HG03066 (cell line): ENCODE measurements around the gene COLGALT1.
"Not testable (repeated sequence)": the region's sequence is repeated elsewhere in the genome, so short reads cannot be mapped to it uniquely, and the experiment has no call there.

Experiments used
- ATAC-seq: cut with Tn5 transposase; IDR thresholded peaks from one replicate; pipeline ENCODE4 v1.9.1; 2021; ENCODE audit warnings: low read depth; ENCODE audit not compliant: unreplicated experiment

The COLGALT1 gene

GRCh38 chr19:17556995-17557394 is 1.5 kb downstream of the COLGALT1 start:
- ATAC-seq = no peak

- no peak for ATAC-seq
Measured at GRCh38 chr19:17557466-17557865, 2.0 kb downstream of the COLGALT1 start.

- no peak for ATAC-seq
Measured at GRCh38 chr19:17560205-17560595, 4.8 kb downstream of the COLGALT1 start.

GRCh38 chr19:17562097-17562496 is 6.6 kb downstream of the COLGALT1 start:
- no peak for ATAC-seq

- no peak for ATAC-seq
Measured at GRCh38 chr19:17562561-17562960, 7.1 kb downstream of the COLGALT1 start.

GRCh38 chr19:17564781-17565180 is 9.3 kb downstream of the COLGALT1 start:
- ATAC-seq = no peak

- no peak for ATAC-seq
Measured at GRCh38 chr19:17565611-17566010, 10.2 kb downstream of the COLGALT1 start.

- no peak for ATAC-seq
Measured at GRCh38 chr19:17567940-17568339, 12.5 kb downstream of the COLGALT1 start.

GRCh38 chr19:17570291-17570690 is 14.8 kb downstream of the COLGALT1 start:
- not testable (repeated sequence) for ATAC-seq

GRCh38 chr19:17570791-17571190 is 15.3 kb downstream of the COLGALT1 start:
- no peak for ATAC-seq

- ATAC-seq = no peak
Measured at GRCh38 chr19:17572638-17573037, 17.2 kb downstream of the COLGALT1 start.

GRCh38 chr19:17575871-17576757 is 20.7 kb downstream of the COLGALT1 start:
- ATAC-seq = no peak

GRCh38 chr19:17576758-17577456 is 21.5 kb downstream of the COLGALT1 start:
- ATAC-seq = no peak

- ATAC-seq = no peak
Measured at GRCh38 chr19:17577457-17578097, 22.1 kb downstream of the COLGALT1 start.

- no peak for ATAC-seq
Measured at GRCh38 chr19:17579661-17580244, 24.3 kb downstream of the COLGALT1 start.

- no peak for ATAC-seq
Measured at GRCh38 chr19:17580470-17581144, 25.2 kb downstream of the COLGALT1 start.

- ATAC-seq = no peak
Measured at GRCh38 chr19:17581211-17581874, 25.9 kb downstream of the COLGALT1 start.

GRCh38 chr19:17582613-17583012 is 27.2 kb downstream of the COLGALT1 start:
- ATAC-seq = no peak

- no peak for ATAC-seq
Measured at GRCh38 chr19:17584132-17584531, 28.7 kb downstream of the COLGALT1 start.

GRCh38 chr19:17585395-17585794 is 29.9 kb downstream of the COLGALT1 start:
- ATAC-seq = not testable (repeated sequence)
